ENCODE data around the gene GRB7. TPM values are rescaled to one million over a fixed set of nuclear protein-coding genes. Genes with fewer than 3 reads are reported as not detected.

The GRB7 gene
- total RNA-seq, 1 experiment from 2014 or later, result 98.6 TPM

- POLR2A ChIA-PET, result interaction anchor here (0.5 to 2.7 kb wide), 11 partner anchors 9 to 455 kb away, joined by 3 to 32 read pairs (median 4); partner anchors contain the start of genes MIEN1 and PGAP3
Measured at GRCh38 chr17:39700148-39700987, 37.4 kb upstream of the GRB7 start.

GRCh38 chr17:39701012-39701783, 36.5 kb upstream of the GRB7 start:
- H3K27me3 Mint-ChIP-seq (ENCODE audit: insufficient read depth, unreplicated experiment), result no peaks in the 10 kb centered on the region
- H3K36me3 ChIP-seq (ENCODE audit: control insufficient read depth, insufficient read depth, low read length), result no peaks in the 10 kb centered on the region; the same call in 1 of the 2 replicates
- BruUV-seq (replicated peaks), result TSS peak; percentile 47
- peaks cover 30% of the 10 kb centered on the region for H3K4me1 Mint-ChIP-seq (ENCODE audit: low read depth, unreplicated experiment)
- no peaks in the 10 kb centered on the region for H3K9me3 Mint-ChIP-seq (ENCODE audit: unreplicated experiment)
- ChIA-PET POLR2A (interaction anchor here (0.5 to 2.7 kb wide), 5 partner anchors 10 to 1444 kb away, joined by 3 to 22 read pairs (median 4); partner anchors contain the start of gene MIEN1), CTCF (interaction anchor here (0.7 to 2.5 kb wide), 6 partner anchors 13 to 80 kb away, joined by 3 to 20 read pairs (median 13); partner anchors contain the start of genes MIEN1 and PGAP3)
- intact Hi-C loops (cut with micrococcal nuclease; ENCODE audit: unreplicated experiment), result no loop called here
- H3K36me3 Mint-ChIP-seq (ENCODE audit: insufficient read depth, unreplicated experiment), result peaks cover 6% of the 10 kb centered on the region
- H3K9me3 ChIP-seq, result no peaks in the 10 kb centered on the region
- no peaks in the 10 kb centered on the region for H3K27me3 ChIP-seq (replicated peaks; ENCODE audit: control insufficient read depth, insufficient read depth, low read length)
- TF ChIP-seq CTCF (IDR thresholded peaks at IDR 0.05; ENCODE audit: insufficient read depth in 1 of 2, low read depth in 1 of 2, low read length in 1 of 2, severe bottlenecking in 1 of 2, unreplicated experiment in 1 of 2), result no peak
- peak overlapping the region; percentile 99 for H3K4me3 Mint-ChIP-seq (ENCODE audit: unreplicated experiment)
- H3K4me3 ChIP-seq (ENCODE audit: low read depth, low read length), result peak overlapping the region; percentile 84
- DNase-seq, result peak; percentile 43 to 65
- peaks cover 58% of the 10 kb centered on the region for H3K4me1 ChIP-seq
- peak overlapping the region; percentile 98 for H3K27ac Mint-ChIP-seq (ENCODE audit: unreplicated experiment)

More at GRCh38 chr17:39700148-39700987, 37.4 kb upstream of the GRB7 start:
- Mint-ChIP-seq H3K27ac (ENCODE audit: unreplicated experiment) (peak overlapping the region; percentile 98), H3K9me3 (ENCODE audit: unreplicated experiment) (no peaks in the 10 kb centered on the region), H3K27me3 (ENCODE audit: insufficient read depth, unreplicated experiment) (no peaks in the 10 kb centered on the region), H3K4me1 (ENCODE audit: low read depth, unreplicated experiment) (peaks cover 38% of the 10 kb centered on the region), H3K36me3 (ENCODE audit: insufficient read depth, unreplicated experiment) (peaks cover 11% of the 10 kb centered on the region), H3K4me3 (ENCODE audit: unreplicated experiment) (peak overlapping the region; percentile 99)
- Histone ChIP-seq H3K36me3 (ENCODE audit: control insufficient read depth, insufficient read depth, low read length) (no peaks in the 10 kb centered on the region), H3K4me1 (peaks cover 62% of the 10 kb centered on the region), H3K4me3 (ENCODE audit: low read depth, low read length) (peak overlapping the region; percentile 84), H3K27me3 (replicated peaks; ENCODE audit: control insufficient read depth, insufficient read depth, low read length) (no peaks in the 10 kb centered on the region), H3K9me3 (no peaks in the 10 kb centered on the region)
- CTCF ChIA-PET, result interaction anchor here (0.5 to 2.5 kb wide), 13 partner anchors 12 to 280 kb away, joined by 3 to 20 read pairs (median 7); partner anchors contain the start of genes MIEN1, PGAP3 and PNMT
- TF ChIP-seq CTCF (IDR thresholded peaks at IDR 0.05; ENCODE audit: insufficient read depth in 1 of 2, low read depth in 1 of 2, low read length in 1 of 2, severe bottlenecking in 1 of 2, unreplicated experiment in 1 of 2), result no peak
- DNase-seq, result peak; percentile 50 to 59
- BruUV-seq (replicated peaks), result no TSS peak
- intact Hi-C loops (cut with micrococcal nuclease; ENCODE audit: unreplicated experiment), result no loop called here
